ENCODE results near the gene SDK1. TPM values are rescaled to one million over a fixed set of nuclear protein-coding genes. Genes with fewer than 3 reads are reported as not detected.
"Not testable (repeated sequence)": the region's sequence is repeated elsewhere in the genome, so short reads cannot be mapped to it uniquely, and the experiment has no call there.

The SDK1 gene
- polyA plus RNA-seq, 2 donors: 0.33 to 0.47 TPM

GRCh38 chr7:4079956-4080355, 778.9 kb downstream of the SDK1 start:
- Histone ChIP-seq H3K4me1 (ENCODE audit: control insufficient read depth in 2 of 2, insufficient read depth in 2 of 2, low read length in 1 of 2) (no peaks in the 10 kb centered on the region), H3K27me3 (ENCODE audit: control insufficient read depth in 1 of 2, insufficient read depth in 2 of 2, low read length in 2 of 2) (no peaks in the 10 kb centered on the region), H3K4me3 (ENCODE audit: low read depth in 1 of 2, low read length in 2 of 2) (no peak overlapping the region), H3K9me3 (ENCODE audit: control insufficient read depth in 2 of 2, insufficient read depth in 1 of 2, low read depth in 1 of 2, low read length in 1 of 2) (no peaks in the 10 kb centered on the region), H3K27ac (ENCODE audit: low read depth in 2 of 2, low read length in 1 of 2) (no peak overlapping the region), H3K36me3 (ENCODE audit: control insufficient read depth in 2 of 2, insufficient read depth in 2 of 2, low read length in 1 of 2) (peaks cover 0 to 2% of the 10 kb centered on the region in 2 donors)
- WGBS, 2 donors: 79 to 85% methylated on average over 13 of the region's 13 CpGs

GRCh38 chr7:4080954-4081353, 779.9 kb downstream of the SDK1 start:
- Histone ChIP-seq H3K27ac (ENCODE audit: low read depth in 2 of 2, low read length in 1 of 2) (no peak overlapping the region), H3K4me1 (ENCODE audit: control insufficient read depth in 2 of 2, insufficient read depth in 2 of 2, low read length in 1 of 2) (no peaks in the 10 kb centered on the region), H3K9me3 (ENCODE audit: control insufficient read depth in 2 of 2, insufficient read depth in 1 of 2, low read depth in 1 of 2, low read length in 1 of 2) (no peaks in the 10 kb centered on the region), H3K27me3 (ENCODE audit: control insufficient read depth in 1 of 2, insufficient read depth in 2 of 2, low read length in 2 of 2) (no peaks in the 10 kb centered on the region), H3K4me3 (ENCODE audit: low read depth in 1 of 2, low read length in 2 of 2) (no peak overlapping the region), H3K36me3 (ENCODE audit: control insufficient read depth in 2 of 2, insufficient read depth in 2 of 2, low read length in 1 of 2) (peaks cover 0 to 2% of the 10 kb centered on the region in 2 donors)
- 93 to 94% methylated on average over 13 of the region's 13 CpGs for WGBS, 2 donors

GRCh38 chr7:4083513-4083912, 782.5 kb downstream of the SDK1 start:
- no peaks in the 10 kb centered on the region for H3K9me3 ChIP-seq (ENCODE audit: control insufficient read depth in 2 of 2, insufficient read depth in 1 of 2, low read depth in 1 of 2, low read length in 1 of 2)
- no peaks in the 10 kb centered on the region for H3K4me1 ChIP-seq (ENCODE audit: control insufficient read depth in 2 of 2, insufficient read depth in 2 of 2, low read length in 1 of 2)
- no peak overlapping the region for H3K4me3 ChIP-seq (ENCODE audit: low read depth in 1 of 2, low read length in 2 of 2)
- 91 to 93% methylated on average over 1 of the region's 1 CpG for WGBS, 2 donors
- H3K27me3 ChIP-seq (ENCODE audit: control insufficient read depth in 1 of 2, insufficient read depth in 2 of 2, low read length in 2 of 2): no peaks in the 10 kb centered on the region
- H3K36me3 ChIP-seq (ENCODE audit: control insufficient read depth in 2 of 2, insufficient read depth in 2 of 2, low read length in 1 of 2): peaks cover 0 to 2% of the 10 kb centered on the region in 2 donors
- H3K27ac ChIP-seq (ENCODE audit: low read depth in 2 of 2, low read length in 1 of 2): no peak overlapping the region

DNA sequence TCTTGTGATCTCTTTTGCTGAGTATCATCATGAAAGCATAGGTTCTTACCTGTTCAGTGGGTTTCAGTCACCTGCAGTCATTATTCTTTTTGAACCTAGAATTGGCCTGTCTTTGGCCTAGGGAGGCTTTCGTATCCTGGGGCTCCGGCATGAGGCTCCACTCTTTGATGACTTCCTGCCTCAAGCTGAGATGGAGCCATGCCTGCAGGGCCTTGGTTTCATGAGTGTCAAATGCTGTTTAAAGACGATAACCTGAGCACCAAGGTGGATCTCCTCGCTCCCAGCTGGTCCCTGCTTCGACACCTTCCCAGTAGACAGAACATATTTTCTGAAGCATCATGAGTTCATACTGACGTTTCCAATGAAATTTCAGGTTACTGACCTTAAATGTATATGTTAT, 783.2 kb downstream of the SDK1 start:
- 90 to 93% methylated on average over 6 of the region's 6 CpGs for whole genome bisulfite sequencing, 2 donors
- Histone ChIP-seq H3K27ac (ENCODE audit: low read depth in 2 of 2, low read length in 1 of 2) (no peak overlapping the region), H3K4me1 (ENCODE audit: control insufficient read depth in 2 of 2, insufficient read depth in 2 of 2, low read length in 1 of 2) (no peaks in the 10 kb centered on the region), H3K4me3 (ENCODE audit: low read depth in 1 of 2, low read length in 2 of 2) (no peak overlapping the region), H3K36me3 (ENCODE audit: control insufficient read depth in 2 of 2, insufficient read depth in 2 of 2, low read length in 1 of 2) (peaks cover 0 to 2% of the 10 kb centered on the region in 2 donors), H3K9me3 (ENCODE audit: control insufficient read depth in 2 of 2, insufficient read depth in 1 of 2, low read depth in 1 of 2, low read length in 1 of 2) (no peaks in the 10 kb centered on the region), H3K27me3 (ENCODE audit: control insufficient read depth in 1 of 2, insufficient read depth in 2 of 2, low read length in 2 of 2) (no peaks in the 10 kb centered on the region)

DNA sequence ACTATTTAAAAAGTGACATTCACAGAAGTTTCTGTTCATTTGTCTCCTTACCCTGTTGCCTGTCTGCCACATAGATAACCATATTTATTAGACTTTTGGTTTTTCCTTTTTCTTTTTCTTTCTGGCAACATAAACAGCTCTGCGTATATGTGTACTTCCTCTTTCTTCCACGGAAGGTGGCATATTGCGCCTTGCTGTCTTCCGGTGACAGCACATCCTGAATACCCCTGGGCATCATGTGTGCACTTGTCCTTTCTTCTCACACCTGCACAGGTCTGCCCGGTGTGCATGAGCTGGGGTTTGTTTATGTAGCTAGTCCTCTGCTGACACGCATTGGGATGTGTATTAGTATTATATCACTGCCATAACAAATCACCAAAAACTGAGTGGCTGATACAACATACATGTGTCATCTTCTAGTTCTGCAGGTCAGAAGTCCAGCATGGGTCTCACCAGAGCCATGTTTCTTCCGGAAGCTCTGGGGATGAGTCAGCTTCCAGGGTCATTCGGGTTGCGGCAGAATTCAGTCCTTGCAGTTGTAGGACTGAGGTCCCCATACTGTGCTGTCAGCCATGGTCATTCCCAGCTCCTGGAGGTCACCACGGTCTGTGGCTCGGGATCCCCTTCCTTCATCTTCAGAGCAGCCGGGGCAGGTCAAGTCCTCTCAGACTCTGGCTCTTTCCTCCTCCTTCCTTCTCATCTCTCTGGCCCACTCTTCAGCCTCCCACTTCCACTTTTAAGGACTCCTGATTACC, 785.1 kb downstream of the SDK1 start:
- H3K4me1 ChIP-seq (ENCODE audit: control insufficient read depth in 2 of 2, insufficient read depth in 2 of 2, low read length in 1 of 2): no peaks in the 10 kb centered on the region
- H3K27me3 ChIP-seq (ENCODE audit: control insufficient read depth in 1 of 2, insufficient read depth in 2 of 2, low read length in 2 of 2): no peaks in the 10 kb centered on the region
- 76 to 84% methylated on average over 12 of the region's 12 CpGs for WGBS, 2 donors
- no peaks in the 10 kb centered on the region for H3K36me3 ChIP-seq (ENCODE audit: control insufficient read depth in 2 of 2, insufficient read depth in 2 of 2, low read length in 1 of 2)
- H3K9me3 ChIP-seq (ENCODE audit: control insufficient read depth in 2 of 2, insufficient read depth in 1 of 2, low read depth in 1 of 2, low read length in 1 of 2): peaks cover 0 to 2% of the 10 kb centered on the region in 2 donors
- no peak overlapping the region for H3K27ac ChIP-seq (ENCODE audit: low read depth in 2 of 2, low read length in 1 of 2)
- no peak overlapping the region for H3K4me3 ChIP-seq (ENCODE audit: low read depth in 1 of 2, low read length in 2 of 2)

DNA sequence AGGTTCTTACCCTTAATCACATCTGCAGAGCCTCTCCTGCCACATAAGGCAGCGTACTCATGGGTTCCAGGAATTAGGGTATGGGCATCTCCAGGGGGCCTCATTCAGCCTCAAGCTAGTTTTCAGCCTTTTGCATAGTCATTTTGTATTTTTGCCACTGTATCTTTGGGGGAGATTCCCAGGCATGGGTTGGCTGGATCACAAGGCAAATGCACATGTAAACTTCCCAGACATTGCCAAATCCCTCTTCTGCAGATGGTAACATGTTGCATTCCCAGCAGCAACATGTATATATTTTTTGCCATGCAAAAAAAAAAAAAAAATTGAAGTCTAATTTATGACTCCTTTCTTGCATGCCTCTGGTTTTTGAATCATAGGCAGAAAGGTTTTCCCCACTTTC, 785.7 kb downstream of the SDK1 start:
- WGBS, 2 donors: 72 to 81% methylated on average over 1 of the region's 1 CpG
- peaks cover 0 to 2% of the 10 kb centered on the region in 2 donors for H3K9me3 ChIP-seq (ENCODE audit: control insufficient read depth in 2 of 2, insufficient read depth in 1 of 2, low read depth in 1 of 2, low read length in 1 of 2)

GRCh38 chr7:4091767-4092166, 790.7 kb downstream of the SDK1 start:
- Histone ChIP-seq H3K36me3 (ENCODE audit: control insufficient read depth in 2 of 2, insufficient read depth in 2 of 2, low read length in 1 of 2) (no peaks in the 10 kb centered on the region), H3K27ac (ENCODE audit: low read depth in 2 of 2, low read length in 1 of 2) (no peak overlapping the region), H3K27me3 (ENCODE audit: control insufficient read depth in 1 of 2, insufficient read depth in 2 of 2, low read length in 2 of 2) (peaks cover 0 to 2% of the 10 kb centered on the region in 2 donors), H3K9me3 (ENCODE audit: control insufficient read depth in 2 of 2, insufficient read depth in 1 of 2, low read depth in 1 of 2, low read length in 1 of 2) (peaks cover 0 to 2% of the 10 kb centered on the region in 2 donors), H3K4me3 (ENCODE audit: low read depth in 1 of 2, low read length in 2 of 2) (no peak overlapping the region), H3K4me1 (ENCODE audit: control insufficient read depth in 2 of 2, insufficient read depth in 2 of 2, low read length in 1 of 2) (no peaks in the 10 kb centered on the region)
- 57 to 68% methylated on average over 12 of the region's 12 CpGs for WGBS, 2 donors

More for the DNA sequence above, 785.7 kb downstream of the SDK1 start:
- no peak overlapping the region for H3K27ac ChIP-seq (ENCODE audit: low read depth in 2 of 2, low read length in 1 of 2)
- no peak overlapping the region for H3K4me3 ChIP-seq (ENCODE audit: low read depth in 1 of 2, low read length in 2 of 2)
- no peaks in the 10 kb centered on the region for H3K36me3 ChIP-seq (ENCODE audit: control insufficient read depth in 2 of 2, insufficient read depth in 2 of 2, low read length in 1 of 2)
- no peaks in the 10 kb centered on the region for H3K27me3 ChIP-seq (ENCODE audit: control insufficient read depth in 1 of 2, insufficient read depth in 2 of 2, low read length in 2 of 2)
- H3K4me1 ChIP-seq (ENCODE audit: control insufficient read depth in 2 of 2, insufficient read depth in 2 of 2, low read length in 1 of 2): no peaks in the 10 kb centered on the region

DNA sequence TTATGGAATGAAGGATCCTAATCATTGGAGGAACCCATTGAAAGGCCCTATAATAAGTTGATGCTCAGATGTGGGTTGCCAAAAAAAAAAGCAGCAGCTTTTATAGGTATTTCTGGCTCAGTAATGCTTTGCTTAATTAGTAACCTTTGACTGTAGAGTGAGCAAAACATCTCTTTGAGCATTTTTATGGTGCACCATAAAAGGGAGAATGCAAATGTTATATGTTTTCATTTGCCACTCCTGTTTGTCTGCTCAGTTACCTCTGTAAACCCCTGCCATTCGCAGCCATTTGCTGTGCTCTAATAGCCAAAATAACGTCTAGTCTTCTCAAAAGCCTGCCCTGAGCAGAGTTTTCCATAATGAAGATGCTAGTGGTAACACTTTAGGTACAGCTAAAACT, 792.0 kb downstream of the SDK1 start:
- Histone ChIP-seq H3K9me3 (ENCODE audit: control insufficient read depth in 2 of 2, insufficient read depth in 1 of 2, low read depth in 1 of 2, low read length in 1 of 2) (peaks cover 0 to 2% of the 10 kb centered on the region in 2 donors), H3K27ac (ENCODE audit: low read depth in 2 of 2, low read length in 1 of 2) (no peak overlapping the region), H3K4me1 (ENCODE audit: control insufficient read depth in 2 of 2, insufficient read depth in 2 of 2, low read length in 1 of 2) (no peaks in the 10 kb centered on the region), H3K4me3 (ENCODE audit: low read depth in 1 of 2, low read length in 2 of 2) (no peak overlapping the region), H3K27me3 (ENCODE audit: control insufficient read depth in 1 of 2, insufficient read depth in 2 of 2, low read length in 2 of 2) (peaks cover 0 to 2% of the 10 kb centered on the region in 2 donors), H3K36me3 (ENCODE audit: control insufficient read depth in 2 of 2, insufficient read depth in 2 of 2, low read length in 1 of 2) (no peaks in the 10 kb centered on the region)
- 80 to 89% methylated on average over 2 of the region's 2 CpGs for WGBS, 2 donors

- WGBS, 2 donors: 94 to 95% methylated on average over 21 of the region's 21 CpGs
- Histone ChIP-seq H3K27me3 (ENCODE audit: control insufficient read depth in 1 of 2, insufficient read depth in 2 of 2, low read length in 2 of 2) (peaks cover 0 to 2% of the 10 kb centered on the region in 2 donors), H3K27ac (ENCODE audit: low read depth in 2 of 2, low read length in 1 of 2) (no peak overlapping the region), H3K9me3 (ENCODE audit: control insufficient read depth in 2 of 2, insufficient read depth in 1 of 2, low read depth in 1 of 2, low read length in 1 of 2) (peaks cover 0 to 2% of the 10 kb centered on the region in 2 donors), H3K4me3 (ENCODE audit: low read depth in 1 of 2, low read length in 2 of 2) (no peak overlapping the region), H3K4me1 (ENCODE audit: control insufficient read depth in 2 of 2, insufficient read depth in 2 of 2, low read length in 1 of 2) (no peaks in the 10 kb centered on the region), H3K36me3 (ENCODE audit: control insufficient read depth in 2 of 2, insufficient read depth in 2 of 2, low read length in 1 of 2) (no peaks in the 10 kb centered on the region)
Measured at GRCh38 chr7:4093483-4093882, 792.4 kb downstream of the SDK1 start.

DNA sequence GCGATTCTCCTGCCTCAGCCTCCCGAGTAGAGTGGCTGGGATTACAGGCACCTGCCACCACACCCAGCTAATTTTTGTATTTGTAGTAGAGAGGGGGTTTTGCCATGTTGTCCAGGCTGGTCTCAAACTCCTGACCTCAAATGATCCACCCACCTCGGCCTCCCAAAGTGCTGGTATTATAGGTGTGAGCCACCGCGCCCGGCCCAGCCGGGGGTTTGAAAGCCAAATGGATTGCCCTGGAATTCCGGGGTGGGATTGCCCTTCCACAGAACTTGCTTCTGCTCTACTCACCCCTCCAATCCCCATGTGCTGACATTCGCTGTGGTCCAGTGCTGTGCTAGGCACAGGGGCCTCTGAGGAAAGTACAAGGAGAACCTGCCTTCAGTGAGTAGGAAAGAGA, 793.1 kb downstream of the SDK1 start:
- H3K9me3 ChIP-seq (ENCODE audit: control insufficient read depth in 2 of 2, insufficient read depth in 1 of 2, low read depth in 1 of 2, low read length in 1 of 2); H3K36me3 ChIP-seq (ENCODE audit: control insufficient read depth in 2 of 2, insufficient read depth in 2 of 2, low read length in 1 of 2); H3K27me3 ChIP-seq (ENCODE audit: control insufficient read depth in 1 of 2, insufficient read depth in 2 of 2, low read length in 2 of 2); H3K27ac ChIP-seq (ENCODE audit: low read depth in 2 of 2, low read length in 1 of 2); H3K4me1 ChIP-seq (ENCODE audit: control insufficient read depth in 2 of 2, insufficient read depth in 2 of 2, low read length in 1 of 2); H3K4me3 ChIP-seq (ENCODE audit: low read depth in 1 of 2, low read length in 2 of 2): not testable (repeated sequence)
- WGBS, 2 donors: 94 to 95% methylated on average over 9 of the region's 9 CpGs

Data from esophagus (tissue), 2 donors.